GM12878 (cell line): ENCODE data around the gene SMIM14. TPM values are rescaled to one million over a fixed set of nuclear protein-coding genes. Genes with fewer than 3 reads are reported as not detected.

Experiments
- ATAC-seq: fragments of 200-7000 bp; cut with Tn5 transposase; 3 replicates; pipeline ENCODE4 v1.9.1; 2020; ENCODE audit warnings: mild to moderate bottlenecking, moderate library complexity
- BruUV-seq: library from RNA; stranded (reverse); fragments of 400-500 nt; replicated peaks from 2 replicates; lab custom pipeline; 2021; lab: Mats Ljungman, UMichigan
- CTCF ChIA-PET: fragments of 300-600 bp; sonication (Branson Sonifier 250); formaldehyde crosslinking; extraction: SDS; loops from one replicate; lab custom pipeline; 2021; ENCODE audit warnings: inconsistent platforms; lab: Yijun Ruan, JAX
- POLR2A ChIA-PET: fragments of 350-600 bp; formaldehyde crosslinking; extraction: SDS; loops from one replicate; lab custom pipeline; 2021; ENCODE audit warnings: inconsistent platforms; lab: Charles Lee
- RAD21 ChIA-PET: fragments of 300-600 bp; sonication (Branson Sonifier 250); formaldehyde crosslinking; loops from one replicate; lab custom pipeline; 2023; ENCODE audit warnings: antibody characterized with exemption; ENCODE audit not compliant: unreplicated experiment; lab: Charles Lee
- SMC1A ChIA-PET: fragments of 300-600 bp; sonication (Branson Sonifier 250); formaldehyde crosslinking; loops from one replicate; lab custom pipeline; 2023; ENCODE audit not compliant: unreplicated experiment, uncharacterized antibody; lab: Charles Lee
- DNase-seq: peaks from one replicate; pipeline ENCODE4 v3.0.0-alpha.2; 2011; ENCODE audit warnings: low read depth, low spot score
- FAIRE-seq: peaks from 3 replicates; lab custom pipeline; 2011; peaks lifted over from hg19 to GRCh38; lab: Jason Lieb, UNC
- H2AFZ ChIP-seq: 2 replicates; pipeline ENCODE4 v1.6.0; 2011; ENCODE audit warnings: low read depth, low read length, control low read depth; ENCODE audit not compliant: control insufficient read depth
- H3K27ac ChIP-seq: 2 replicates; pipeline ENCODE4 v1.5.1; 2011; ENCODE audit warnings: control low read depth; ENCODE audit not compliant: control insufficient read depth, insufficient read depth
- H3K27me3 ChIP-seq, 2 experiments: replicated peaks in 1 of 2; 2 replicates each; pipeline versions ENCODE4 v1.6.0 to v1.6.1; 2011; ENCODE audit warnings: low read length in 1 of 2; ENCODE audit not compliant: control insufficient read depth in 2 of 2, insufficient read depth in 2 of 2
- H3K36me3 ChIP-seq, 2 experiments: 2 replicates each; pipeline ENCODE4 v1.5.1; 2011; ENCODE audit warnings: low read length in 1 of 2; ENCODE audit not compliant: control insufficient read depth in 2 of 2, insufficient read depth in 2 of 2
- H3K4me1 ChIP-seq: 2 replicates; pipeline ENCODE4 v1.6.1; 2011; ENCODE audit warnings: mild to moderate bottlenecking, low read length, moderate library complexity, mixed read lengths; ENCODE audit not compliant: control insufficient read depth, insufficient read depth
- H3K4me2 ChIP-seq: 2 replicates; pipeline ENCODE4 v1.6.0; 2011; ENCODE audit warnings: control low read depth; ENCODE audit not compliant: control insufficient read depth, insufficient read depth
- H3K4me3 ChIP-seq: fragments of 200-600 bp; sonication (generic); 2 replicates; pipeline ENCODE4 v1.5.1; 2016
- H3K79me2 ChIP-seq: 2 replicates; pipeline ENCODE4 v1.6.0; 2011; ENCODE audit warnings: low read length; ENCODE audit not compliant: control insufficient read depth, insufficient read depth
- H3K9ac ChIP-seq: 2 replicates; pipeline ENCODE4 v1.8.0; 2011; ENCODE audit warnings: low read length, control low read depth, mixed read lengths; ENCODE audit not compliant: control insufficient read depth, insufficient read depth
- H3K9me3 ChIP-seq: replicated peaks from 3 replicates; pipeline ENCODE4 v1.5.1; 2011; ENCODE audit warnings: mild to moderate bottlenecking, low read length; ENCODE audit not compliant: control insufficient read depth, insufficient read depth
- H4K20me1 ChIP-seq: 2 replicates; pipeline ENCODE4 v1.6.0; 2011; ENCODE audit not compliant: control insufficient read depth, insufficient read depth
- BHLHE40 ChIP-seq, 2 experiments: fragments of 450-650 bp in 1 of 2; IDR thresholded peaks; 2 replicates each; pipeline ENCODE4 v1.6.1; 2011 to 2017; ENCODE audit warnings: low read depth in 2 of 2, borderline replicate concordance in 1 of 2, improper control_type of control experiment in 1 of 2, low read length in 1 of 2, mild to moderate bottlenecking in 1 of 2
- CBFB ChIP-seq: IDR thresholded peaks from 2 replicates; pipeline ENCODE4 v1.6.1; 2016; ENCODE audit warnings: antibody characterized with exemption, low read depth
- CBX5 ChIP-seq: sonication (generic); IDR thresholded peaks from 2 replicates; pipeline ENCODE4 v1.6.1; 2016; ENCODE audit warnings: low read depth, moderate library complexity, mild to moderate bottlenecking, inconsistent platforms
- CHD4 ChIP-seq: fragments of 200-600 bp; sonication (generic); IDR thresholded peaks from 2 replicates; pipeline ENCODE4 v1.6.1; 2016; ENCODE audit warnings: mild to moderate bottlenecking
- E2F4 ChIP-seq: IDR thresholded peaks from 2 replicates; pipeline ENCODE4 v1.6.1; 2012; ENCODE audit warnings: low read depth, low read length, improper control_type of control experiment
- EGR1 ChIP-seq, 2 experiments: IDR thresholded peaks; 1 replicate in 1 of 2; 2 replicates in 1 of 2; pipeline ENCODE4 v1.6.1; 2011 to 2012; ENCODE audit warnings: low read depth in 2 of 2, low read length in 2 of 2, borderline replicate concordance in 1 of 2, mild to moderate bottlenecking in 1 of 2, moderate library complexity in 1 of 2
- ELK1 ChIP-seq: IDR thresholded peaks from 2 replicates; pipeline ENCODE4 v1.6.1; 2012; ENCODE audit warnings: low read depth, low read length, improper control_type of control experiment
- GABPA ChIP-seq: IDR thresholded peaks from 2 replicates; pipeline ENCODE4 v1.6.1; 2014; ENCODE audit warnings: antibody characterized with exemption, low read depth, mild to moderate bottlenecking, inconsistent platforms
- IRF4 ChIP-seq: IDR thresholded peaks from 2 replicates; pipeline ENCODE4 v1.6.1; 2011; ENCODE audit warnings: low read depth, low read length
- JUND ChIP-seq: IDR thresholded peaks from 2 replicates; pipeline ENCODE4 v1.6.1; 2012; ENCODE audit warnings: low read depth, mild to moderate bottlenecking, low read length, improper control_type of control experiment, moderate library complexity
- KDM1A ChIP-seq: fragments of 200-600 bp; sonication (generic); IDR thresholded peaks from 2 replicates; pipeline ENCODE4 v1.6.1; 2016; ENCODE audit warnings: borderline replicate concordance
- LARP7 ChIP-seq: fragments of 450-650 bp; IDR thresholded peaks from 2 replicates; pipeline ENCODE4 v1.6.1; 2017; ENCODE audit warnings: mild to moderate bottlenecking
- MAX ChIP-seq: IDR thresholded peaks from 2 replicates; pipeline ENCODE4 v1.6.1; 2012; ENCODE audit warnings: low read depth, low read length, improper control_type of control experiment
- MTA3 ChIP-seq: IDR thresholded peaks from 2 replicates; pipeline ENCODE4 v1.6.1; 2012; ENCODE audit warnings: low read length, inconsistent platforms, borderline replicate concordance
- MXI1 ChIP-seq: fragments of 150-350 bp; IDR thresholded peaks from 2 replicates; pipeline ENCODE4 v1.6.1; 2011; ENCODE audit warnings: low read depth, mild to moderate bottlenecking, inconsistent platforms, low read length, improper control_type of control experiment
- NFYB ChIP-seq: IDR thresholded peaks from 2 replicates; pipeline ENCODE4 v1.6.1; 2011; ENCODE audit warnings: low read depth, mild to moderate bottlenecking, low read length, improper control_type of control experiment, moderate library complexity; ENCODE audit not compliant: insufficient read depth
- NR2C1 ChIP-seq: fragments of 450-650 bp; IDR thresholded peaks from 2 replicates; pipeline ENCODE4 v1.6.1; 2017; ENCODE audit warnings: antibody characterized with exemption, mild to moderate bottlenecking, moderate library complexity
- NR2F1 ChIP-seq: fragments of 450-650 bp; conservative IDR thresholded peaks from 2 replicates; pipeline ENCODE4 v1.6.1; 2017; ENCODE audit warnings: mild to moderate bottlenecking
- RUNX3 ChIP-seq: IDR thresholded peaks from 2 replicates; pipeline ENCODE4 v1.6.1; 2012; ENCODE audit warnings: low read length, inconsistent platforms
- SMAD5 ChIP-seq: IDR thresholded peaks from 2 replicates; pipeline ENCODE4 v1.6.1; 2016; ENCODE audit warnings: antibody characterized with exemption, low read depth
- ZSCAN29 ChIP-seq: fragments of 450-650 bp; IDR thresholded peaks from 2 replicates; pipeline ENCODE4 v1.6.1; 2017; ENCODE audit warnings: mild to moderate bottlenecking, moderate library complexity
- whole genome bisulfite sequencing: methylation state at CpG from one replicate; pipeline ENCODE4 v1.1.6; 2016; ENCODE audit warnings: low lambda C conversion rate; ENCODE audit not compliant: insufficient replicate concordance, insufficient coverage; ENCODE audit errors: missing lambda C conversion rate; 5-methylcytosine and 5-hydroxymethylcytosine counted together
- in situ Hi-C: fragments of 300-500 bp; cut with MboI; formaldehyde crosslinking; loops from 9 replicates; pipeline ENCODE4 v1.14.3; 2018; ENCODE audit warnings: mixed read lengths
- intact Hi-C: fragments of 100-400 bp; cut with micrococcal nuclease; formaldehyde crosslinking; loops from one replicate; pipeline ENCODE4 v1.14.2; 2022; ENCODE audit not compliant: unreplicated experiment
- polyA plus RNA-seq, 11 experiments: library from polyadenylated mRNA; depleted of rRNA in 4 of 11; unstranded in 6 of 11; stranded (reverse) in 5 of 11; fragments of >200 nt; fragmentation: Nextera tagmentation in 4 of 11; fragmentation: Illumina TruSeq in 1 of 11; extraction: Ambion mirVana in 4 of 11; extraction: Trizol in 1 of 11; gene quantifications; 1 replicate in 1 of 11; 2 replicates in 10 of 11; pipeline versions ENCODE4 v1.2.1 to v1.2.3, GENCODE V29; 2011 to 2016; ENCODE audit warnings: inconsistent platforms in 2 of 11, missing spikeins in 2 of 11, low read depth in 1 of 11
- total RNA-seq, 4 experiments: library from RNA; depleted of rRNA in 3 of 4; stranded (reverse); fragments of >200 nt in 3 of 4; fragmentation: Illumina TruSeq in 1 of 4; extraction: Trizol in 1 of 4; gene quantifications; 2 replicates each; pipeline versions ENCODE4 v1.2.1 to v1.2.3, GENCODE V29; 2013 to 2021

SMIM14 gene
- total and polyA plus RNA-seq, 10 of the 15 experiments (the other 5 are each of a cell fraction or from before 2014, with no cell fraction given) = 125 to 671 (median 188) TPM

- H4K20me1 ChIP-seq = no peaks in the 10 kb centered on the region
- H3K9ac ChIP-seq = peak overlapping the region; percentile 88
- H3K9me3 ChIP-seq = peaks cover 10% of the 10 kb centered on the region
- no peak for DNase-seq
- intact Hi-C loops (loop anchor here (2.0 to 5.0 kb wide), 3 partner anchors 86 to 450 kb away; partner anchors contain the start of genes PDS5A and SMIM14), in situ Hi-C loops (no loop called here)
- peak overlapping the region; percentile 95 for H3K4me3 ChIP-seq
- H3K4me1 ChIP-seq = peaks cover 3% of the 10 kb centered on the region
- H3K4me2 ChIP-seq = peak overlapping the region; percentile 85
- WGBS = under 1% methylated on average over 22 of the region's 33 CpGs
- peak overlapping the region; percentile 77 for H2AFZ ChIP-seq
- no peaks in the 10 kb centered on the region for H3K27me3 ChIP-seq
- peak; percentile 35 for ATAC-seq
- FAIRE-seq = no peak
- ChIA-PET RAD21 (interaction anchor here (0.7 to 2.6 kb wide), 23 partner anchors 16 to 452 kb away, joined by 3 to 26 read pairs (median 4); partner anchors contain the start of genes SMIM14 and UBE2K), CTCF (interaction anchor here (0.7 to 1.9 kb wide), 9 partner anchors 16 to 452 kb away, joined by 3 to 8 read pairs (median 3); no protein-coding TSS in a partner anchor), SMC1A (interaction anchor here (0.7 to 2.6 kb wide), 16 partner anchors 15 to 252 kb away, joined by 3 to 13 read pairs (median 5); partner anchors contain the start of gene SMIM14), POLR2A (interaction anchor here (0.5 to 2.4 kb wide), 14 partner anchors 16 to 709 kb away, joined by 3 to 14 read pairs (median 4); partner anchors contain the start of gene SMIM14)
- BruUV-seq = TSS peak; percentile 76
- H3K27ac ChIP-seq = peak overlapping the region; percentile 81
- H3K79me2 ChIP-seq = peaks cover 47% of the 10 kb centered on the region
- H3K36me3 ChIP-seq = no peaks in the 10 kb centered on the region
- TF ChIP-seq NFYB (no peak), CBX5 (0 out of 2 replicates have a peak, but pooled peaks have one; percentile 21), MTA3 (no peak), KDM1A (no peak), GABPA (0 out of 2 replicates have a peak, but pooled peaks have one; percentile 16), NR2C1 (no peak), NR2F1 (0 out of 2 replicates have a peak, but pooled peaks have one; percentile 7), MXI1 (no peak), BHLHE40 (IDR thresholded peaks at IDR 0.05; ENCODE audit: borderline replicate concordance in 1 of 2, low read depth in 2 of 2, low read length in 1 of 2) (no peak), CBFB (no peak), SMAD5 (no peak), ELK1 (no peak), MAX (0 out of 2 replicates have a peak, but pooled peaks have one; percentile 10), IRF4 (no peak), E2F4 (0 out of 2 replicates have a peak, but pooled peaks have one; percentile 20), LARP7 (peak; percentile 78; the same call in 1 of the 2 replicates), ZSCAN29 (no peak), JUND (0 out of 2 replicates have a peak, but pooled peaks have one; percentile 26), RUNX3 (peak; percentile 78), EGR1 (IDR thresholded peaks at IDR 0.05; ENCODE audit: borderline replicate concordance in 1 of 2, low read depth in 2 of 2, low read length in 2 of 2) (0 out of 3 replicates have a peak, but pooled peaks of 1 of the 2 experiments have one; percentile 62), CHD4 (0 out of 2 replicates have a peak, but pooled peaks have one; percentile 10)
Observed at GRCh38 chr4:39526765-39527295, 111.8 kb downstream of the SMIM14 start.
